ENCODE data around the gene GON4L.
A peak's percentile ranks its signal among the peaks of the same experiment; 100 is the strongest.
"Not testable (repeated sequence)": the region's sequence is repeated elsewhere in the genome, so short reads cannot be mapped to it uniquely, and the experiment has no call there.

The GON4L gene

DNA sequence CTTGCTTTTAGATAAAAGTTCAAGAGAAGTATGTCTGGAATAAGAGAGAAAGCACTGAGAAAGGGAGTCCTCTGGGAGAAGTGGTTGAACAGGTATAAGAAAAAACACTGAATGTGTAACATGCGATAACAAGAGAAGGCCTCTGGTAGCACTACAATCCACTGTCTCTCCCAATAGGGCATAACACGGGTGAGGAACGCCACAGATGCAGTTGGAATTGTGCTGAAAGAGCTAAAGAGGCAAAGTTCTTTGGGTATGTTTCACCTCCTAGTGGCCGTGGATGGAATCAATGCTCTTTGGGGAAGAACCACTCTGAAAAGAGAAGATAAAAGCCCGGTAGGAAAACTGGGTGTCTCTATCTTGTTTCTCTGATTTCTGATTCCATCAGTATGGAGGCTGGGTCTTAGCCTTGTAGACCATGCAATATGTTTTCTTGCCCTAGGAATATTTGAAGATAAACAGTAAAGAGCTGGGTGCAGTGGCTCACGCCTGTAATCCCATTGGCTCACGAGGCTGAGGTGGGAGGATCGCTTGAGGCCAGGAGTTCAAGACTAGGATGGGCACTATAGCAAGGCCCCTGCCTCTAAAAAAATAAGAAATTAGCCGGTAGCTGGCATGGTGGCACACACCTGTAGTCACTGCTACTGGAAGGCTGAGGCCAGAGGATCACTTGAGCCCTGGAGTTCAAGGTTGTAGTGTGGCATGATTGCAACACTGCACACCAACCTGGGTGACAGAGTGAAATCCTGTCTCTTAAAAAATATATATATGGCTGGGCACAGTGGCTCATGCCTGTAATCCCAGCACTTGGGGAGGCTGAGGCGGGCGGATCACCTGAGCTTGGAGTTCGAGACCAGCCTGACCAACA, 127.7 kb downstream of the GON4L start:
- H3K27ac ChIP-seq (ENCODE audit: insufficient read depth, low read depth, low read length, poor library complexity, severe bottlenecking) = peak overlapping the region; percentile 8
- WGBS, 2 experiments = 75% methylated on average over 12 of the region's 12 CpGs
- no peak overlapping the region for H3K4me3 ChIP-seq (ENCODE audit: insufficient read depth, low read depth, low read length)
- H3K27me3 ChIP-seq (ENCODE audit: control insufficient read depth, insufficient read depth, low read length, poor library complexity, severe bottlenecking) = no peaks in the 10 kb centered on the region
- peaks cover 6% of the 10 kb centered on the region for H3K36me3 ChIP-seq (ENCODE audit: control insufficient read depth, insufficient read depth, low read length)
- H3K9me3 ChIP-seq (ENCODE audit: control insufficient read depth, low read length) = no peaks in the 10 kb centered on the region
- H3K4me1 ChIP-seq (ENCODE audit: control insufficient read depth, insufficient read depth, low read length) = no peaks in the 10 kb centered on the region

DNA sequence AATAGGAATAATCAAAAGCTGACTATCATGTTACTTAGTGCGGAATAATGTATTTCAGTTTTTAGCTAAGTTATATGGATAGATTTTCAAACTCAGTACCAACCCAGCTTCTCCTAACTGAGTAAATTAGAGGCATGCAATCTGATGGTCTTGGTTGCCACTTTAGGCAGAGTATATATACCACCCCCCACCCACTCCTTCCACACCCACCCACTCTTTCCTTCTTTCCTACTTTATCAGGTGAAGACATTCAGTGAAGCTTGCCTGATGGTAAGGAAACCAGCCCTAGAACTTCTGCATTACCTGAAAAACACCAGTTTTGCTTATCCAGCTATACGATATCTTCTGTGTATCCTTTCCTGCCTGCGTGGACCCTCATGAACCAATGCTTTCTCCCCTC, 131.9 kb downstream of the GON4L start:
- H3K27me3 ChIP-seq (ENCODE audit: control insufficient read depth, insufficient read depth, low read length, poor library complexity, severe bottlenecking) = no peaks in the 10 kb centered on the region
- H3K9me3 ChIP-seq (ENCODE audit: control insufficient read depth, low read length) = no peaks in the 10 kb centered on the region
- H3K4me1 ChIP-seq (ENCODE audit: control insufficient read depth, insufficient read depth, low read length) = no peaks in the 10 kb centered on the region
- 92 to 94% methylated on average over 2 to 3 of the region's 3 CpGs for WGBS, 2 experiments
- H3K36me3 ChIP-seq (ENCODE audit: control insufficient read depth, insufficient read depth, low read length) = peaks cover 2% of the 10 kb centered on the region
- no peak overlapping the region for H3K27ac ChIP-seq (ENCODE audit: insufficient read depth, low read depth, low read length, poor library complexity, severe bottlenecking)
- H3K4me3 ChIP-seq (ENCODE audit: insufficient read depth, low read depth, low read length) = no peak overlapping the region

DNA sequence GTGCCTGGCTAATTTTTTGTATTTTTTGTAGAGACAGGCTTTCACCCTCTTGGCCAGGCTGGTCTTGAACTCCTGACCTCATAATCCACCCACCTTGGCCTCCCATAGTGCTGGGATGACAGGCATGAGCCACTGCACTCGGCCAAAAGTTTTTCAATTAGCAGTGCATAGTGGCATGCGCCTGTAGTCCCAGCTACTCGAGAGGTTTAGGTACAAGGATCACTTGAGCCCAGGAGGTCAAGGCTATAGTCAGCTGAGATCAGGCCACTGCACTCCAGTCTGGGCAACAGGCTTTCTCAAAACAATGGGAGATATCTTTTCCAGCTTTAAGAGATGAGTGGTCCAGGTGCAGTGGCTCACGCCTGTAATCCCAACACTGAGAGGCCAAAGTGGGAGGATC, 137.3 kb downstream of the GON4L start:
- H3K36me3 ChIP-seq (ENCODE audit: control insufficient read depth, insufficient read depth, low read length) = peaks cover 2% of the 10 kb centered on the region
- no peaks in the 10 kb centered on the region for H3K9me3 ChIP-seq (ENCODE audit: control insufficient read depth, low read length)
- H3K27me3 ChIP-seq (ENCODE audit: control insufficient read depth, insufficient read depth, low read length, poor library complexity, severe bottlenecking) = no peaks in the 10 kb centered on the region
- H3K4me1 ChIP-seq (ENCODE audit: control insufficient read depth, insufficient read depth, low read length) = no peaks in the 10 kb centered on the region
- H3K27ac ChIP-seq (ENCODE audit: insufficient read depth, low read depth, low read length, poor library complexity, severe bottlenecking) = no peak overlapping the region
- H3K4me3 ChIP-seq (ENCODE audit: insufficient read depth, low read depth, low read length) = no peak overlapping the region
- 90 to 96% methylated on average over 4 of the region's 4 CpGs for WGBS, 2 experiments

DNA sequence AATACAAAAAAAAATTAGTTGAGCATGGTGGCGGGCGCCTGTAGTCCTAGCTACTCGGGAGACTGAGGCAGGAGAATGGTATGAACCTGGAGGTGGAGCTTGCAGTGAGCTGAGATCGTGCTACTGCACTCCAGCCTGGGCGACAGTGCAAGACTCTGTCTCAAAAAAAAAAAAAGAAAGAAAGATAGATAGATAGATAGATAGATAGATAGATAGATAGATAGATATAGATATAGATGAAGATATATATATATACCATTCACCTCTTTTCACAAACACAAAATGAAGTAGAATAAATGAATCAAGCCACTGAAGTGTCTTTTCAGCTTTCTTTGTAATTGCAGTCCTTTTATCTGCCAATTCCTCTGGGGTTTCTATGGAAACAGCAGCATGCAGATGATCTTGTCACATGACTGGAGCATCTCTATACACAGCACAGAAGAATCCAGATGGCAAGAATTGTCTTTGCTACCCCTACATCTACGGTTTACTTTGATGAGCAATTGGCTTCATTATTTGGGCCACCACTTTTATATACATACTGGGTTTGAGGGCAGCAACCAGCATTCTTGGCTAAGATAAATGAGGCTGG, 138.4 kb downstream of the GON4L start:
- H3K27ac ChIP-seq (ENCODE audit: insufficient read depth, low read depth, low read length, poor library complexity, severe bottlenecking); H3K4me1 ChIP-seq (ENCODE audit: control insufficient read depth, insufficient read depth, low read length); H3K9me3 ChIP-seq (ENCODE audit: control insufficient read depth, low read length); H3K27me3 ChIP-seq (ENCODE audit: control insufficient read depth, insufficient read depth, low read length, poor library complexity, severe bottlenecking); H3K4me3 ChIP-seq (ENCODE audit: insufficient read depth, low read depth, low read length); H3K36me3 ChIP-seq (ENCODE audit: control insufficient read depth, insufficient read depth, low read length): not testable (repeated sequence)
- WGBS, 2 experiments = 94 to 95% methylated on average over 6 of the region's 6 CpGs

DNA sequence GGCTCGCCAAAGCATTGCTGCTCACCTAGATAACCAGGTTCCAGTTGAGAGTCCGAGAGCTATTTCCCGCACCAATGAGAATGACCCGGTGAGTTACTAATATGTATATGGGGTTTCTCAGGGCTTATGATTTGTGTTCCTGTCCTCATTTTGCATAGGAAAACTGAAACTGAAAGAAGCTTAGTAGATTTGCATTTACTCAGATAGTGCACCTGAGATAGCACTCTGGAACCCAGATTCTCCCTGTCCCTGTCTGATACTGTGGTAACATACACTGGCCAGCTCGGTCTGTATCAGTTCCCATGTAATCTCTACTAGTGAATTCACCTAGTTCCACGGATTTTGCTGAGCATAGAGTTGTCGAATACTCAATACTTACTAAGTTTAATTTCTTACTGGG, 140.0 kb downstream of the GON4L start:
- no peaks in the 10 kb centered on the region for H3K4me1 ChIP-seq (ENCODE audit: control insufficient read depth, insufficient read depth, low read length)
- H3K36me3 ChIP-seq (ENCODE audit: control insufficient read depth, insufficient read depth, low read length) = peaks cover 2% of the 10 kb centered on the region
- WGBS, 2 experiments = 95 to 96% methylated on average over 7 of the region's 7 CpGs
- H3K27ac ChIP-seq (ENCODE audit: insufficient read depth, low read depth, low read length, poor library complexity, severe bottlenecking) = no peak overlapping the region
- no peak overlapping the region for H3K4me3 ChIP-seq (ENCODE audit: insufficient read depth, low read depth, low read length)
- H3K9me3 ChIP-seq (ENCODE audit: control insufficient read depth, low read length) = no peaks in the 10 kb centered on the region
- H3K27me3 ChIP-seq (ENCODE audit: control insufficient read depth, insufficient read depth, low read length, poor library complexity, severe bottlenecking) = no peaks in the 10 kb centered on the region

DNA sequence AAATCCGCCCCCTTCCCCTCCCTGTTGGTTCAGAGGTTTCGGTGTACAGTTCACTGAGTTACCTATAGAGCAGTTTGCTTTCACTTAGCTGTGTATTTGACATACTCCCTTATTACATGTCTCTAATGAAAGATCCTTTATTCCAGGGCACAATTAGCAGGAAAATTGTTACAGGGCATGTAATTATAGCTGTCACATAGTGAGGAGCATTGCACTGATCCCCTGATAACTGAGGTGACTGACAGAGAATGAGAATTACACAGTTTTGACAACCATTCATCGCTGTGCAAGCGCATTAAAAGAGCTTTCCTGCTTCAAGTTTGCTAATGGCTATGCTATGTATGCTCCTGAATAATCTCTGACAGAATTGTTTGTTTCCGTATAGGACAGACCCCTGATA, 141.2 kb downstream of the GON4L start:
- Histone ChIP-seq H3K36me3 (ENCODE audit: control insufficient read depth, insufficient read depth, low read length) (no peaks in the 10 kb centered on the region), H3K4me3 (ENCODE audit: insufficient read depth, low read depth, low read length) (no peak overlapping the region)
- 96 to 97% methylated on average over 5 of the region's 5 CpGs for WGBS, 2 experiments

DNA sequence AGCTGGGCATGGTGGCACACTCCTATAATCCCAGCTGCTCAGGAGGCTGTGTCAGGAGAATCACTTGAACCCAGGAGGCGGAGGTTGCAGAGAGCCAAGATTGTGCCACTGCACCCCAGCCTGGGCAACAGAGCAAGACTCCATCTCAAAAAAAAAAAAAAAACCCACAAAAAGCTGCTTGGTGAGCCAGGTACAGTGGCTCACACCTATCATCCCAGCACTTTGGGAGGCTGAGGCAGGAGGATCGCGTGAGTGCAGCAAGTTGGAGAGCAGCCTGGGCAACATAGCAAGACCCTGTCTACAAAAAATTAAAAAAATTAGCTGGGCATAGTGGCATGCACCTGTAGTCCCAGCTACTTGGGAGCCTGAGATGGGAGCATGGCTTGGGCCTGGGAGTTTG, 142.0 kb downstream of the GON4L start:
- H3K9me3 ChIP-seq (ENCODE audit: control insufficient read depth, low read length); H3K27me3 ChIP-seq (ENCODE audit: control insufficient read depth, insufficient read depth, low read length, poor library complexity, severe bottlenecking); H3K27ac ChIP-seq (ENCODE audit: insufficient read depth, low read depth, low read length, poor library complexity, severe bottlenecking); H3K36me3 ChIP-seq (ENCODE audit: control insufficient read depth, insufficient read depth, low read length); H3K4me1 ChIP-seq (ENCODE audit: control insufficient read depth, insufficient read depth, low read length); H3K4me3 ChIP-seq (ENCODE audit: insufficient read depth, low read depth, low read length): not testable (repeated sequence)
- WGBS, 2 experiments = 88 to 94% methylated on average over 3 of the region's 3 CpGs

More for the DNA sequence above, 141.2 kb downstream of the GON4L start:
- Histone ChIP-seq H3K9me3 (ENCODE audit: control insufficient read depth, low read length) (no peaks in the 10 kb centered on the region), H3K4me1 (ENCODE audit: control insufficient read depth, insufficient read depth, low read length) (no peaks in the 10 kb centered on the region), H3K27me3 (ENCODE audit: control insufficient read depth, insufficient read depth, low read length, poor library complexity, severe bottlenecking) (no peaks in the 10 kb centered on the region), H3K27ac (ENCODE audit: insufficient read depth, low read depth, low read length, poor library complexity, severe bottlenecking) (no peak overlapping the region)

DNA sequence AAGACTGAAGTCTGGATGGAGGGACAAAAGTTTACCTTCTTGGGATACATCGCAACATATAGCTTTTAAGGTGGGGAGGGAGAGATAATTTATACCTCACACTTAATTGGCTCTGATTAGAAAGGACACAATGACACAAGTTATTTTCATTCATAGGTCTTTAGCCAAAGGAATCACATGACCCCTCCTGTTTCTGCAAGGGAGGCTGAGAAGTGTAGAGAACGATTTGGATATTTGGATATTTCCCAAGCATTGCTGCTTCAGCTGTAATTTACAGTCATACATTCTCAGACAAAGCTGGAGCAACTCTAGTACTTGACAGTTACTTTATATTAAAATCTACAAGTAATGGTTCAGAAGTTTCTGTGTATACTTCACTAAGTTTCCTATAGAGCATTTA, 143.9 kb downstream of the GON4L start:
- Histone ChIP-seq H3K4me3 (ENCODE audit: insufficient read depth, low read depth, low read length) (no peak overlapping the region), H3K27ac (ENCODE audit: insufficient read depth, low read depth, low read length, poor library complexity, severe bottlenecking) (no peak overlapping the region), H3K9me3 (ENCODE audit: control insufficient read depth, low read length) (no peaks in the 10 kb centered on the region), H3K4me1 (ENCODE audit: control insufficient read depth, insufficient read depth, low read length) (no peaks in the 10 kb centered on the region), H3K27me3 (ENCODE audit: control insufficient read depth, insufficient read depth, low read length, poor library complexity, severe bottlenecking) (no peaks in the 10 kb centered on the region), H3K36me3 (ENCODE audit: control insufficient read depth, insufficient read depth, low read length) (no peaks in the 10 kb centered on the region)
- 96 to 100% methylated on average over 2 of the region's 2 CpGs for WGBS, 2 experiments

DNA sequence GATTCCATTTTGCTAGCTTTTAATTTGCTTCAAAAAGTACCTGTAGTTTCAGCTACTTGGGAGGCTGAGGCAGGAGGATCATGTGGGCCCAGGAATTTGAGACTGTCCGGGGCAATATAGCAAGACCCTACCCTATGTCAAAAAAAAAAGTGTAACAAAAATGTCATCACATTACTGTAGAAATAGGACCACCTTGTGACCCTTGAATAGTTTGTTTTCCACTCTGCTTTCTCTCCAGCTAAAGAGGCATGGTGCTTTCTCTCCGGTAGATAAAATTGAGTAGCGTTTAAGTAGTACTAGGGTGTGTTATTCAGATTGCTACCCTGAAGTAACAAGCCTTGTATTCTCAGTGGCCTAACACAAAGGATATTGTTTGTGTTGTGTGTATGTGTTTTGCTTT, 144.4 kb downstream of the GON4L start:
- not testable (repeated sequence) for H3K27me3 ChIP-seq (ENCODE audit: control insufficient read depth, insufficient read depth, low read length, poor library complexity, severe bottlenecking); H3K27ac ChIP-seq (ENCODE audit: insufficient read depth, low read depth, low read length, poor library complexity, severe bottlenecking); H3K4me3 ChIP-seq (ENCODE audit: insufficient read depth, low read depth, low read length); H3K9me3 ChIP-seq (ENCODE audit: control insufficient read depth, low read length); H3K4me1 ChIP-seq (ENCODE audit: control insufficient read depth, insufficient read depth, low read length); H3K36me3 ChIP-seq (ENCODE audit: control insufficient read depth, insufficient read depth, low read length)
- WGBS, 2 experiments = 95 to 100% methylated on average over 3 of the region's 3 CpGs

DNA sequence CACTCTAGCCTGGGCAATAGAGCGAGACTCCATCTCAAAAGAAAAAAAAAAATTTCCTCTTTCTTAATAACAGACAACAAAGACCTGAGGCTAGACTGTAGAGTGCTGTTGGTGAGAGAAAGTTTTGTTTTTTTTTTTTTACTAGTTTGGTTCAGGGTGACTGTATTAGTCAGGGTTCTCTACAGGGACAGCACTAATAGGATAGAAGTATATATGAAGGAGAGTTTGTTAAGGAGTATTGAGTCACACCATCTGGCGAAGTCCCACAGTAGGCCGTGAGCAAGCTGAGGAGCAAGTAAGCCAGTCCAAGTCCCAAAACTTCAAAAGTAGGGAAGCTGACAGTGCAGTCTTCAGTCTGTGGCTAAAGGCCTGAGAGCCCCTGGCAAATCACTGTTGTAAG, 145.6 kb downstream of the GON4L start:
- not testable (repeated sequence) for H3K4me1 ChIP-seq (ENCODE audit: control insufficient read depth, insufficient read depth, low read length); H3K4me3 ChIP-seq (ENCODE audit: insufficient read depth, low read depth, low read length); H3K27ac ChIP-seq (ENCODE audit: insufficient read depth, low read depth, low read length, poor library complexity, severe bottlenecking); H3K36me3 ChIP-seq (ENCODE audit: control insufficient read depth, insufficient read depth, low read length); H3K27me3 ChIP-seq (ENCODE audit: control insufficient read depth, insufficient read depth, low read length, poor library complexity, severe bottlenecking); H3K9me3 ChIP-seq (ENCODE audit: control insufficient read depth, low read length)
- WGBS, 2 experiments = 88 to 100% methylated on average over 1 of the region's 3 CpGs
